IgD-negative memory B cell (primary cell): ENCODE data around the gene MPZL3. TPM values are rescaled to one million over a fixed set of nuclear protein-coding genes. Genes with fewer than 3 reads are reported as not detected.

Experiments
- H3K27ac Mint-ChIP-seq, 3 donors: one replicate each; pipeline ENCODE4 v1.8.0; 2020 to 2022; ENCODE audit warnings: mild to moderate bottlenecking in 3 of 3, mixed read lengths in 3 of 3, moderate library complexity in 1 of 3
- H3K27me3 Mint-ChIP-seq: one replicate; pipeline ENCODE4 v1.8.0; 2021; ENCODE audit warnings: mixed read lengths
- H3K36me3 Mint-ChIP-seq: one replicate; pipeline ENCODE4 v1.8.0; 2020; ENCODE audit warnings: mild to moderate bottlenecking, mixed read lengths
- H3K4me1 Mint-ChIP-seq, 3 donors: one replicate each; pipeline ENCODE4 v1.8.0; 2020 to 2022; ENCODE audit warnings: mixed read lengths in 3 of 3, mild to moderate bottlenecking in 1 of 3
- H3K4me3 Mint-ChIP-seq, 4 donors: one replicate each; pipeline ENCODE4 v1.8.0; 2020 to 2022; ENCODE audit warnings: mild to moderate bottlenecking in 4 of 4, mixed read lengths in 4 of 4, moderate library complexity in 3 of 4
- H3K9me3 Mint-ChIP-seq, 3 donors: one replicate each; pipeline ENCODE4 v1.8.0; 2020 to 2021; ENCODE audit warnings: mixed read lengths in 3 of 3, mild to moderate bottlenecking in 1 of 3
- polyA plus RNA-seq: library from polyadenylated mRNA; unstranded; fragments of 300-500 nt; fragmentation: Illumina TruSeq; gene quantifications from one replicate; pipeline ENCODE4 v1.2.3, GENCODE V29; 2021

MPZL3 gene
- polyA plus RNA-seq, 1 donor from 2014 or later: 0.95 TPM

- H3K4me3 Mint-ChIP-seq: no peak overlapping the region
- no peaks in the 10 kb centered on the region for H3K9me3 Mint-ChIP-seq
- H3K27me3 Mint-ChIP-seq: no peaks in the 10 kb centered on the region
- H3K27ac Mint-ChIP-seq: no peak overlapping the region
- H3K36me3 Mint-ChIP-seq: peaks cover 9% of the 10 kb centered on the region
- H3K4me1 Mint-ChIP-seq: peaks cover 23 to 28% (median 28%) of the 10 kb centered on the region in 3 donors
Measured at GRCh38 chr11:118231461-118231860, 20.7 kb downstream of the MPZL3 start.

GRCh38 chr11:118230088-118230487, 22.1 kb downstream of the MPZL3 start:
- Mint-ChIP-seq H3K27me3 (peaks cover 1% of the 10 kb centered on the region), H3K27ac (no peak overlapping the region), H3K4me1 (peaks cover 25 to 35% (median 34%) of the 10 kb centered on the region in 3 donors), H3K4me3 (no peak overlapping the region), H3K36me3 (peaks cover 8% of the 10 kb centered on the region), H3K9me3 (no peaks in the 10 kb centered on the region)

GRCh38 chr11:118229274-118229847, 22.8 kb downstream of the MPZL3 start:
- H3K4me1 Mint-ChIP-seq: peaks cover 29 to 42% (median 39%) of the 10 kb centered on the region in 3 donors
- peaks cover 8% of the 10 kb centered on the region for H3K36me3 Mint-ChIP-seq
- H3K9me3 Mint-ChIP-seq: no peaks in the 10 kb centered on the region
- peak overlapping the region in 1 of 4 donors; percentile 83 for H3K4me3 Mint-ChIP-seq
- peak overlapping the region; percentile 39 to 80 (median 73) for H3K27ac Mint-ChIP-seq
- peaks cover 1% of the 10 kb centered on the region for H3K27me3 Mint-ChIP-seq

GRCh38 chr11:118227865-118228785, 24.0 kb downstream of the MPZL3 start:
- H3K9me3 Mint-ChIP-seq: no peaks in the 10 kb centered on the region
- peaks cover 29 to 48% (median 39%) of the 10 kb centered on the region in 3 donors for H3K4me1 Mint-ChIP-seq

GRCh38 chr11:118226781-118227180, 25.4 kb downstream of the MPZL3 start:
- peak overlapping the region in 1 of 4 donors; percentile 35 for H3K4me3 Mint-ChIP-seq
- H3K4me1 Mint-ChIP-seq: peaks cover 29 to 48% (median 39%) of the 10 kb centered on the region in 3 donors
- H3K27ac Mint-ChIP-seq: peak overlapping the region in 1 of 3 donors; percentile 89
- peaks cover 7% of the 10 kb centered on the region for H3K36me3 Mint-ChIP-seq
- H3K27me3 Mint-ChIP-seq: peaks cover 5% of the 10 kb centered on the region
- H3K9me3 Mint-ChIP-seq: no peaks in the 10 kb centered on the region

More at GRCh38 chr11:118227865-118228785, 24.0 kb downstream of the MPZL3 start:
- Mint-ChIP-seq H3K36me3 (peaks cover 9% of the 10 kb centered on the region), H3K27ac (peak overlapping the region; percentile 76 to 89 (median 87)), H3K27me3 (peaks cover 4% of the 10 kb centered on the region), H3K4me3 (peak overlapping the region in 3 of 4 donors; percentile 53 to 79 (median 59))

- peak overlapping the region in 2 of 4 donors; percentile 19 to 77 for H3K4me3 Mint-ChIP-seq
- H3K36me3 Mint-ChIP-seq: peaks cover 7% of the 10 kb centered on the region
- peaks cover 29 to 48% (median 39%) of the 10 kb centered on the region in 3 donors for H3K4me1 Mint-ChIP-seq
- peaks cover 10% of the 10 kb centered on the region for H3K27me3 Mint-ChIP-seq
- H3K9me3 Mint-ChIP-seq: no peaks in the 10 kb centered on the region
- H3K27ac Mint-ChIP-seq: no peak overlapping the region
Measured at GRCh38 chr11:118226296-118226695, 25.9 kb downstream of the MPZL3 start.

GRCh38 chr11:118224511-118225188, 27.5 kb downstream of the MPZL3 start, which contains the start of gene JAML:
JAML (minus strand) TSS chr11:118225011; CDS start chr11:118214866, 10,145 bp downstream.
- H3K27me3 Mint-ChIP-seq: peaks cover 21% of the 10 kb centered on the region
- peaks cover 29 to 47% (median 38%) of the 10 kb centered on the region in 3 donors for H3K4me1 Mint-ChIP-seq
- peak within 1 kb of the TSS in 3 of 4 donors; percentile 18 to 76 (median 43) for H3K4me3 Mint-ChIP-seq
- peak within 1 kb of the TSS in 2 of 3 donors; percentile 37 to 73 for H3K27ac Mint-ChIP-seq
- H3K9me3 Mint-ChIP-seq: no peaks in the 10 kb centered on the region
- peaks cover 7% of the 10 kb centered on the region for H3K36me3 Mint-ChIP-seq

- Mint-ChIP-seq H3K9me3 (no peaks in the 10 kb centered on the region), H3K36me3 (peaks cover 4% of the 10 kb centered on the region), H3K27me3 (peaks cover 26% of the 10 kb centered on the region), H3K27ac (peak overlapping the region in 1 of 3 donors; percentile 2), H3K4me1 (peaks cover 25 to 41% (median 31%) of the 10 kb centered on the region in 3 donors), H3K4me3 (peak overlapping the region in 3 of 4 donors; percentile 12 to 76 (median 43))
Measured at GRCh38 chr11:118223992-118224391, 28.2 kb downstream of the MPZL3 start.

GRCh38 chr11:118223570-118223969, 28.6 kb downstream of the MPZL3 start:
- Mint-ChIP-seq H3K9me3 (no peaks in the 10 kb centered on the region), H3K27ac (peak overlapping the region in 1 of 3 donors; percentile 2), H3K36me3 (peaks cover 4% of the 10 kb centered on the region), H3K27me3 (peaks cover 26% of the 10 kb centered on the region), H3K4me3 (peak overlapping the region in 3 of 4 donors; percentile 12 to 43 (median 31)), H3K4me1 (peaks cover 24 to 39% (median 30%) of the 10 kb centered on the region in 3 donors)

- H3K27me3 Mint-ChIP-seq: peaks cover 34% of the 10 kb centered on the region
- H3K9me3 Mint-ChIP-seq: no peaks in the 10 kb centered on the region
- peaks cover 8% of the 10 kb centered on the region for H3K36me3 Mint-ChIP-seq
- no peak overlapping the region for H3K4me3 Mint-ChIP-seq
- H3K4me1 Mint-ChIP-seq: peaks cover 13 to 27% (median 20%) of the 10 kb centered on the region in 3 donors
- H3K27ac Mint-ChIP-seq: no peak overlapping the region
Measured at GRCh38 chr11:118222437-118222836, 29.7 kb downstream of the MPZL3 start.

GRCh38 chr11:118221419-118221818, 30.7 kb downstream of the MPZL3 start:
- Mint-ChIP-seq H3K4me3 (no peak overlapping the region), H3K36me3 (peaks cover 8% of the 10 kb centered on the region), H3K27ac (peak overlapping the region in 1 of 3 donors; percentile 23), H3K9me3 (no peaks in the 10 kb centered on the region), H3K27me3 (peaks cover 43% of the 10 kb centered on the region), H3K4me1 (peaks cover 7 to 23% (median 16%) of the 10 kb centered on the region in 3 donors)

GRCh38 chr11:118219732-118220131, 32.4 kb downstream of the MPZL3 start:
- Mint-ChIP-seq H3K27ac (no peak overlapping the region), H3K36me3 (peaks cover 5% of the 10 kb centered on the region), H3K4me1 (peaks cover 11 to 20% (median 18%) of the 10 kb centered on the region in 3 donors), H3K4me3 (no peak overlapping the region), H3K27me3 (peaks cover 47% of the 10 kb centered on the region), H3K9me3 (no peaks in the 10 kb centered on the region)

- peaks cover 11 to 22% (median 19%) of the 10 kb centered on the region in 3 donors for H3K4me1 Mint-ChIP-seq
- no peak overlapping the region for H3K4me3 Mint-ChIP-seq
- H3K27me3 Mint-ChIP-seq: peaks cover 48% of the 10 kb centered on the region
- H3K36me3 Mint-ChIP-seq: peaks cover 5% of the 10 kb centered on the region
- no peak overlapping the region for H3K27ac Mint-ChIP-seq
- no peaks in the 10 kb centered on the region for H3K9me3 Mint-ChIP-seq
Measured at GRCh38 chr11:118219244-118219643, 32.9 kb downstream of the MPZL3 start.

- Mint-ChIP-seq H3K27me3 (peaks cover 53% of the 10 kb centered on the region), H3K4me3 (peak overlapping the region in 1 of 4 donors; percentile 39), H3K27ac (no peak overlapping the region), H3K36me3 (peaks cover 3% of the 10 kb centered on the region), H3K9me3 (no peaks in the 10 kb centered on the region), H3K4me1 (peaks cover 17 to 36% (median 17%) of the 10 kb centered on the region in 3 donors)
Measured at GRCh38 chr11:118217575-118217974, 34.6 kb downstream of the MPZL3 start.
